Neuronal stem cell (in vitro differentiated cells): ENCODE measurements around the gene ABITRAM.
"Not testable (repeated sequence)": the region's sequence is repeated elsewhere in the genome, so short reads cannot be mapped to it uniquely, and the experiment has no call there.

Experiments used
- DNase-seq: peaks from one replicate; pipeline ENCODE4 v3.0.0-alpha.2; 2013; ENCODE audit warnings: low spot score
- H2AFZ ChIP-seq: one replicate; pipeline ENCODE4 v1.6.1; 2013; ENCODE audit warnings: mild to moderate bottlenecking, low read length, inconsistent platforms
- H2AK5ac ChIP-seq: 2 replicates; pipeline ENCODE4 v1.6.1; 2013; ENCODE audit warnings: low read depth, mild to moderate bottlenecking, inconsistent platforms, low read length, moderate library complexity, mixed read lengths
- H2BK120ac ChIP-seq: 2 replicates; pipeline ENCODE4 v1.6.1; 2013; ENCODE audit warnings: low read depth, mild to moderate bottlenecking, inconsistent platforms, low read length, moderate library complexity, mixed read lengths
- H2BK12ac ChIP-seq: one replicate; pipeline ENCODE4 v1.6.1; 2013; ENCODE audit warnings: low read length, inconsistent platforms
- H2BK15ac ChIP-seq: 2 replicates; pipeline ENCODE4 v1.6.1; 2013; ENCODE audit warnings: mild to moderate bottlenecking, low read length, inconsistent platforms, mixed read lengths
- H2BK5ac ChIP-seq: one replicate; pipeline ENCODE4 v1.6.1; 2013; ENCODE audit warnings: inconsistent platforms, mild to moderate bottlenecking, low read length, moderate library complexity
- H3K14ac ChIP-seq: one replicate; pipeline ENCODE4 v1.6.1; 2013; ENCODE audit warnings: low read length, inconsistent platforms
- H3K18ac ChIP-seq: 2 replicates; pipeline ENCODE4 v1.6.1; 2013; ENCODE audit warnings: low read length, inconsistent platforms
- H3K23ac ChIP-seq: 2 replicates; pipeline ENCODE4 v1.6.1; 2013; ENCODE audit warnings: low read depth, mild to moderate bottlenecking, mixed read lengths, low read length, inconsistent platforms; ENCODE audit not compliant: poor library complexity
- H3K27ac ChIP-seq: replicated peaks from 3 replicates; pipeline ENCODE4 v1.5.1; 2013; ENCODE audit warnings: low read length, inconsistent platforms
- H3K27me3 ChIP-seq, 3 experiments: 2 replicates each; pipeline ENCODE4 v1.6.1; 2013; ENCODE audit warnings: low read length in 3 of 3, mild to moderate bottlenecking in 2 of 3, inconsistent platforms in 1 of 3, low read depth in 1 of 3, mixed read lengths in 1 of 3, moderate library complexity in 1 of 3; ENCODE audit not compliant: control insufficient read depth in 3 of 3, insufficient read depth in 3 of 3
- H3K36me3 ChIP-seq, 2 donors: replicated peaks in 1 of 2; 2 replicates each; pipeline ENCODE4 v1.6.1; 2013; ENCODE audit warnings: low read length in 2 of 2; ENCODE audit not compliant: control insufficient read depth in 2 of 2, insufficient read depth in 2 of 2
- H3K4ac ChIP-seq: 2 replicates; pipeline ENCODE4 v1.6.1; 2013; ENCODE audit warnings: inconsistent platforms, mild to moderate bottlenecking, low read length, moderate library complexity
- H3K4me1 ChIP-seq, 2 donors: 1 replicate in 1 of 2; 2 replicates in 1 of 2; pipeline ENCODE4 v1.6.1; 2013; ENCODE audit warnings: low read length in 2 of 2, low read depth in 1 of 2; ENCODE audit not compliant: control insufficient read depth in 2 of 2, insufficient read depth in 1 of 2
- H3K4me2 ChIP-seq: one replicate; pipeline ENCODE4 v1.6.1; 2013; ENCODE audit warnings: mild to moderate bottlenecking, low read length, inconsistent platforms; ENCODE audit not compliant: insufficient read depth, poor library complexity, severe bottlenecking
- H3K4me3 ChIP-seq, 2 donors: 2 replicates each; pipeline ENCODE4 v1.5.1; 2013; ENCODE audit warnings: low read length in 2 of 2, mild to moderate bottlenecking in 2 of 2, inconsistent platforms in 1 of 2, moderate library complexity in 1 of 2
- H3K79me1 ChIP-seq: one replicate; pipeline ENCODE4 v1.6.1; 2013; ENCODE audit warnings: low read depth, mild to moderate bottlenecking, inconsistent platforms, low read length, moderate library complexity
- H3K9ac ChIP-seq: one replicate; pipeline ENCODE4 v1.6.1; 2013; ENCODE audit warnings: mild to moderate bottlenecking, low read depth, low read length, inconsistent platforms; ENCODE audit not compliant: poor library complexity
- H3K9me3 ChIP-seq, 2 donors: replicated peaks in 1 of 2; 2 replicates each; pipeline versions ENCODE3 to v1.6.1; 2013; ENCODE audit warnings: low read length in 2 of 2, mild to moderate bottlenecking in 2 of 2, inconsistent platforms in 1 of 2, low read depth in 1 of 2, mixed read lengths in 1 of 2, moderate library complexity in 1 of 2; ENCODE audit not compliant: control insufficient read depth in 2 of 2, insufficient read depth in 1 of 2
- H4K8ac ChIP-seq: one replicate; pipeline ENCODE4 v1.6.1; 2013; ENCODE audit warnings: low read depth, mild to moderate bottlenecking, inconsistent platforms, low read length, moderate library complexity
- H4K91ac ChIP-seq: one replicate; pipeline ENCODE4 v1.6.1; 2013; ENCODE audit warnings: low read length, low read depth, mild to moderate bottlenecking, inconsistent platforms; ENCODE audit not compliant: poor library complexity
- WGBS, 2 donors: extraction: QIAGEN DNeasy Blood & Tissue Kit; methylation state at CpG; one replicate each; pipeline ENCODE4 v1.1.7; 2013; ENCODE audit warnings: missing lambda C conversion rate in 2 of 2, mixed read lengths in 1 of 2; ENCODE audit not compliant: insufficient read length in 2 of 2, insufficient replicate concordance in 1 of 2; ENCODE audit errors: extremely low coverage in 2 of 2; 5-methylcytosine and 5-hydroxymethylcytosine counted together

The ABITRAM gene

GRCh38 chr9:108889649-108890067 is 44.5 kb upstream of the ABITRAM start:
- Histone ChIP-seq H3K14ac (no peak overlapping the region), H3K4me3 (no peak overlapping the region), H2BK5ac (no peak overlapping the region), H4K91ac (no peak overlapping the region), H3K9ac (no peak overlapping the region), H3K36me3 (peaks cover 29 to 94% of the 10 kb centered on the region in 2 donors), H3K23ac (no peak overlapping the region), H2BK120ac (no peak overlapping the region), H3K79me1 (no peaks in the 10 kb centered on the region), H2BK15ac (no peak overlapping the region), H2BK12ac (no peak overlapping the region), H2AK5ac (no peak overlapping the region), H2AFZ (no peak overlapping the region), H3K4me1 (no peaks in the 10 kb centered on the region), H3K27me3 (no peaks in the 10 kb centered on the region), H3K27ac (no peak overlapping the region), H4K8ac (no peak overlapping the region), H3K9me3 (peaks cover 0 to 6% of the 10 kb centered on the region in 2 donors), H3K4me2 (no peak overlapping the region), H3K4ac (no peak overlapping the region), H3K18ac (no peak overlapping the region)
- no CpG with 5 or more reads among the region's 4 CpGs for WGBS, 2 donors
- no peak for DNase-seq

GRCh38 chr9:108894225-108894997 is 39.8 kb upstream of the ABITRAM start:
- Histone ChIP-seq H3K4ac (no peak overlapping the region), H2BK15ac (no peak overlapping the region), H3K79me1 (no peaks in the 10 kb centered on the region), H4K8ac (no peak overlapping the region), H4K91ac (no peak overlapping the region), H3K9me3 (no peaks in the 10 kb centered on the region), H3K18ac (no peak overlapping the region), H3K27ac (no peak overlapping the region), H3K4me2 (no peak overlapping the region), H3K4me3 (no peak overlapping the region), H3K9ac (no peak overlapping the region), H2AK5ac (no peak overlapping the region), H3K14ac (no peak overlapping the region), H3K27me3 (no peaks in the 10 kb centered on the region), H3K23ac (no peak overlapping the region), H2AFZ (no peak overlapping the region), H2BK5ac (no peak overlapping the region), H2BK120ac (no peak overlapping the region), H2BK12ac (no peak overlapping the region), H3K4me1 (no peaks in the 10 kb centered on the region), H3K36me3 (peaks cover 35 to 97% of the 10 kb centered on the region in 2 donors)
- DNase-seq = no peak
- no CpG with 5 or more reads among the region's 4 CpGs for WGBS, 2 donors

- no peak overlapping the region for H3K18ac ChIP-seq
- H3K27ac ChIP-seq = no peak overlapping the region
- H3K23ac ChIP-seq = no peak overlapping the region
- no peaks in the 10 kb centered on the region for H3K9me3 ChIP-seq
- no peak overlapping the region for H2AFZ ChIP-seq
- DNase-seq = no peak
- WGBS, 2 donors = no CpG with 5 or more reads among the region's 2 CpGs
- H3K27me3 ChIP-seq = no peaks in the 10 kb centered on the region
- H3K36me3 ChIP-seq = peaks cover 27 to 95% of the 10 kb centered on the region in 2 donors
- no peak overlapping the region for H3K4me2 ChIP-seq
- no peak overlapping the region for H2BK12ac ChIP-seq
- H2BK15ac ChIP-seq = no peak overlapping the region
- H3K14ac ChIP-seq = no peak overlapping the region
- no peak overlapping the region for H3K4ac ChIP-seq
- no peak overlapping the region for H3K9ac ChIP-seq
- H3K4me1 ChIP-seq = no peaks in the 10 kb centered on the region
- H2BK5ac ChIP-seq = no peak overlapping the region
- H3K79me1 ChIP-seq = no peaks in the 10 kb centered on the region
- no peak overlapping the region for H3K4me3 ChIP-seq
- no peak overlapping the region for H4K91ac ChIP-seq
- no peak overlapping the region for H4K8ac ChIP-seq
- no peak overlapping the region for H2BK120ac ChIP-seq
- H2AK5ac ChIP-seq = no peak overlapping the region
Observed at GRCh38 chr9:108897324-108898096, 36.7 kb upstream of the ABITRAM start.

GRCh38 chr9:108899023-108899695 is 35.0 kb upstream of the ABITRAM start:
- not testable (repeated sequence) for H3K4ac ChIP-seq, H3K4me1 ChIP-seq, H3K9me3 ChIP-seq, H3K79me1 ChIP-seq, H3K9ac ChIP-seq, H3K27me3 ChIP-seq, H2AK5ac ChIP-seq, H3K14ac ChIP-seq, H3K4me2 ChIP-seq, H3K18ac ChIP-seq, H3K23ac ChIP-seq, H2BK5ac ChIP-seq, H2BK15ac ChIP-seq, H4K91ac ChIP-seq, DNase-seq, H3K27ac ChIP-seq, H2AFZ ChIP-seq, H2BK120ac ChIP-seq, H3K4me3 ChIP-seq, H4K8ac ChIP-seq, H2BK12ac ChIP-seq
- no CpG with 5 or more reads among the region's 8 CpGs for WGBS, 2 donors
- H3K36me3 ChIP-seq = peaks cover 26 to 95% of the 10 kb centered on the region in 2 donors
